Parathyroid adenoma (tissue), 2 donors: ENCODE results near the gene XDH.

Source experiments
- H2AFZ ChIP-seq: fragments of 300-600 bp; sonication (generic); one replicate; pipeline ENCODE4 v1.7.0; 2017; ENCODE audit warnings: antibody characterized with exemption, mild to moderate bottlenecking
- H3K27ac ChIP-seq: fragments of 300-600 bp; sonication (generic); one replicate; pipeline ENCODE4 v1.7.0; 2017
- H3K27me3 ChIP-seq: fragments of 300-600 bp; sonication (generic); one replicate; pipeline ENCODE4 v1.7.0; 2017; ENCODE audit warnings: low read length; ENCODE audit not compliant: control insufficient read depth, insufficient read depth
- H3K36me3 ChIP-seq: fragments of 300-600 bp; sonication (generic); one replicate; pipeline ENCODE4 v1.7.0; 2017; ENCODE audit warnings: low read length; ENCODE audit not compliant: control insufficient read depth, insufficient read depth
- H3K4me1 ChIP-seq: fragments of 300-600 bp; sonication (generic); one replicate; pipeline ENCODE4 v1.7.0; 2017; ENCODE audit warnings: control low read depth
- H3K4me2 ChIP-seq: fragments of 300-600 bp; sonication (generic); one replicate; pipeline ENCODE4 v1.7.0; 2017; ENCODE audit warnings: low read length
- H3K4me3 ChIP-seq: fragments of 300-600 bp; sonication (generic); one replicate; pipeline ENCODE4 v1.7.0; 2017; ENCODE audit warnings: low read depth, low read length
- H3K79me2 ChIP-seq: fragments of 300-600 bp; sonication (generic); one replicate; pipeline ENCODE4 v1.7.0; 2017; ENCODE audit warnings: control low read depth
- H3K9ac ChIP-seq: fragments of 300-600 bp; sonication (generic); one replicate; pipeline ENCODE4 v1.7.0; 2017; ENCODE audit warnings: mild to moderate bottlenecking
- H3K9me3 ChIP-seq: fragments of 300-600 bp; sonication (generic); one replicate; pipeline ENCODE4 v1.7.0; 2017; ENCODE audit warnings: low read length; ENCODE audit not compliant: control insufficient read depth
- TF ChIP-seq, protein P1 (sequence below): fragments of 300-600 bp; sonication (generic); IDR thresholded peaks from one replicate; pipeline ENCODE4 v1.7.0; 2017; ENCODE audit warnings: antibody characterized with exemption, mild to moderate bottlenecking
- donor health status: primary hyperparathyroidism.

Gene XDH

DNA sequence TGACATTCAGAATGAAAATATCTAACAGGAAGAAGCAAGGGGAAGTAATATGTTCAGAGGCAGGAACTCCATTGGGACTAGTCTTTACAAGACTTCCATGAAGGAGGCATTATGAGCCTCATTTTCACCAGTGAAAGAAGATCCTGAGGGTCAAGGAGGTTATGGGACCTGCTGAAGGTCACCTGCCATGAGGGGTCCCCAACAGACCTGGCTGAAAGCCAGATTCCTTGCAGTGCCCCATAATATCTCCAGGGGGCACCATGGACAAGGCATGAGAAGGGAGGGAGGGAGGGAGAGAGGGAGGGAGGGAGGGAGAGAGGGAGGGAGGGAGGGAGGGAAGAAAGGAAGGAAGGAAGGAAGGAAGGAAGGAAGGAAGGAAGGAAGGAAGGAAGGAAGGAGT lies 27.9 kb downstream of the XDH start:
- Histone ChIP-seq H3K4me2 (no peak overlapping the region), H3K4me3 (no peak overlapping the region), H3K27ac (no peak overlapping the region), H3K27me3 (no peaks in the 10 kb centered on the region), H3K36me3 (no peaks in the 10 kb centered on the region), H2AFZ (no peak overlapping the region), H3K79me2 (no peaks in the 10 kb centered on the region), H3K4me1 (no peaks in the 10 kb centered on the region), H3K9me3 (no peaks in the 10 kb centered on the region), H3K9ac (no peak overlapping the region)
- TF ChIP-seq, protein P1, sequence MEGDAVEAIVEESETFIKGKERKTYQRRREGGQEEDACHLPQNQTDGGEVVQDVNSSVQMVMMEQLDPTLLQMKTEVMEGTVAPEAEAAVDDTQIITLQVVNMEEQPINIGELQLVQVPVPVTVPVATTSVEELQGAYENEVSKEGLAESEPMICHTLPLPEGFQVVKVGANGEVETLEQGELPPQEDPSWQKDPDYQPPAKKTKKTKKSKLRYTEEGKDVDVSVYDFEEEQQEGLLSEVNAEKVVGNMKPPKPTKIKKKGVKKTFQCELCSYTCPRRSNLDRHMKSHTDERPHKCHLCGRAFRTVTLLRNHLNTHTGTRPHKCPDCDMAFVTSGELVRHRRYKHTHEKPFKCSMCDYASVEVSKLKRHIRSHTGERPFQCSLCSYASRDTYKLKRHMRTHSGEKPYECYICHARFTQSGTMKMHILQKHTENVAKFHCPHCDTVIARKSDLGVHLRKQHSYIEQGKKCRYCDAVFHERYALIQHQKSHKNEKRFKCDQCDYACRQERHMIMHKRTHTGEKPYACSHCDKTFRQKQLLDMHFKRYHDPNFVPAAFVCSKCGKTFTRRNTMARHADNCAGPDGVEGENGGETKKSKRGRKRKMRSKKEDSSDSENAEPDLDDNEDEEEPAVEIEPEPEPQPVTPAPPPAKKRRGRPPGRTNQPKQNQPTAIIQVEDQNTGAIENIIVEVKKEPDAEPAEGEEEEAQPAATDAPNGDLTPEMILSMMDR: no peak

DNA sequence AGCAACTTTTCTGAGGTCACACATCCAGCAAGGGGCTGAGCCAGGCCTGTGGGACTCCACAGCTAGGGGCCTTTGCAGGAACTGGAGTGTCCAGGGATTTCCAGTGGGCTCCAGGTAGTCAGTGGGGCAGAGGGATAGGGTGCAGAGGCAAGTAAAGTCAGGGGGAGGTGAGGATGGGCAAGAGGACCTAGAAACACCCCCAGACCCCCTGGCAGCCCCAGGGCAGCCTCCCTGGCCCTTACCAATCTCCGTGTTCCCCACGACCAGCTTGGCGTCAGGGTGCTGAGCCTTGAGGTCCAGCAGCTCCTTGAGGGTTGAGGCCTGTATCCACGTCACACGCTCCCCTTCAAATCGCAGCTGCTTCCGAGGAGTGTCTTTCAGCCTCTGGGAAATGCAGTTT lies 28.4 kb downstream of the XDH start:
- H3K9ac ChIP-seq: no peak overlapping the region
- no peak overlapping the region for H3K4me2 ChIP-seq
- H3K9me3 ChIP-seq: no peaks in the 10 kb centered on the region
- no peak overlapping the region for H3K27ac ChIP-seq
- H3K79me2 ChIP-seq: no peaks in the 10 kb centered on the region
- no peak overlapping the region for H2AFZ ChIP-seq
- no peaks in the 10 kb centered on the region for H3K27me3 ChIP-seq
- H3K36me3 ChIP-seq: no peaks in the 10 kb centered on the region
- TF ChIP-seq, protein P1: no peak
- H3K4me3 ChIP-seq: no peak overlapping the region
- H3K4me1 ChIP-seq: no peaks in the 10 kb centered on the region

GRCh38 chr2:31384771-31385276 lies 29.7 kb downstream of the XDH start:
- H3K27me3 ChIP-seq: no peaks in the 10 kb centered on the region
- no peak overlapping the region for H3K4me2 ChIP-seq
- no peaks in the 10 kb centered on the region for H3K36me3 ChIP-seq
- TF ChIP-seq, protein P1: no peak
- no peak overlapping the region for H2AFZ ChIP-seq
- no peak overlapping the region for H3K27ac ChIP-seq
- no peak overlapping the region for H3K4me3 ChIP-seq
- no peaks in the 10 kb centered on the region for H3K79me2 ChIP-seq
- H3K4me1 ChIP-seq: no peaks in the 10 kb centered on the region
- no peak overlapping the region for H3K9ac ChIP-seq
- no peaks in the 10 kb centered on the region for H3K9me3 ChIP-seq

GRCh38 chr2:31384351-31384750 lies 30.2 kb downstream of the XDH start:
- no peaks in the 10 kb centered on the region for H3K27me3 ChIP-seq
- H3K9me3 ChIP-seq: no peaks in the 10 kb centered on the region
- no peak overlapping the region for H2AFZ ChIP-seq
- H3K4me1 ChIP-seq: no peaks in the 10 kb centered on the region
- no peaks in the 10 kb centered on the region for H3K79me2 ChIP-seq
- H3K27ac ChIP-seq: no peak overlapping the region
- no peak overlapping the region for H3K4me2 ChIP-seq
- TF ChIP-seq, protein P1: no peak
- H3K4me3 ChIP-seq: no peak overlapping the region
- H3K36me3 ChIP-seq: no peaks in the 10 kb centered on the region
- H3K9ac ChIP-seq: no peak overlapping the region

DNA sequence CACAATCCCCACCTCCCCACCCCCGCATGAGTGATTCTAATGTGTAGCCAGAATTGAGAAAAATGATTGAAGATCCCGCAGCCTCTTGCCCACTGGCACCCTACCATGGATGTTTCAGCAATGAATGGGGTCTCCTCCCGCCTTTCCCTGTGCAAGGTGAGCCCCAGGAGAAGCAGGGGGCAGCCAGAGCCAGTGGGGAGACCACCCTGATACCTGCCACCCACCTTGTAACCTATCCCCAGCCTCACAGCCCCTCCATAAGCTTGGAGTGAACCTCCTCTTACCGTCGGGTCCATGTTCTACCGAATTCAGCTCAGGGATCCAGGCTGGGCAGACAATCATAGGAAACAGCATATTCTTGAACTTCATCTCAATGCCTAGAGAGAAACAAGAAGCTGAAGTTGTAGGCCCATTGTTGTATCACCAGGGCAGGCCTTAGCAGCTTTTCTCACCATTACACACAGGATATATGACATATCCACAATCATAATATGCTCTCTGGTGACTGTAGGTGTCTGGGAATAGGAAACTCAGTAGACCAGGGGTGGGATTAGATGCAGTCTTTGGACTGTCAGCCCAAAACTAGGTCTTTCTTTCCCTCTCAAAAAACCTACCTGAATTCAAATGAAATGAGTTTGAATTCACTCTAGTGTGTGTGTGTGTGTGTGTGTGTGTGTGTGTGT lies 30.9 kb downstream of the XDH start:
- H3K9me3 ChIP-seq: no peaks in the 10 kb centered on the region
- TF ChIP-seq, protein P1: no peak

More for the DNA sequence above, 30.9 kb downstream of the XDH start:
- Histone ChIP-seq H3K27ac (no peak overlapping the region), H3K36me3 (no peaks in the 10 kb centered on the region), H2AFZ (no peak overlapping the region), H3K9ac (no peak overlapping the region), H3K4me1 (no peaks in the 10 kb centered on the region), H3K27me3 (no peaks in the 10 kb centered on the region), H3K79me2 (no peaks in the 10 kb centered on the region), H3K4me2 (no peak overlapping the region), H3K4me3 (no peak overlapping the region)
